ENCODE measurements around the gene PLG. TPM values are rescaled to one million over a fixed set of nuclear protein-coding genes. Genes with fewer than 3 reads are reported as not detected.

Gene PLG
- total RNA-seq, 1 experiment from 2014 or later = 0.57 TPM

DNA sequence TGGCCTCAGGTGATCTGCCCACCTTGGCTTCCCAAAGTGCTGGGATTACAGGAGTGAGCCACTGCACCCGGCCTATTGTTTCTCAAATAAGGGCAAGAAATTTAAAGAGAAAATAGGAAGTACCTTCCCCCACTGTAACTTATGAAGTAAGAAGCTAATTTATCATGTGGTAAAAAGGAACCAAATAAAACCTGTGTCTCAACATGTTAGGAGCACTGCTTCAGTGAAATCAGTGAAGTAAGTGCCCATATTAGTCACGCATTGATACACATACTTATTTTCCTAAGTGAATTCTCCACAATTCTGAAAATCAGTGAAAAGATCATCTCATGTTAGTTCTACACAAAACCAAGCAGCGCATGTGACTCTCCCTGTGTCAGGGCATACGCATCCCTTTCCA lies 23.8 kb upstream of the PLG start:
- intact Hi-C loops (cut with micrococcal nuclease; ENCODE audit: unreplicated experiment) = no loop called here
- H3K36me3 ChIP-seq (ENCODE audit: control insufficient read depth, insufficient read depth, low read length) = no peaks in the 10 kb centered on the region
- no peaks in the 10 kb centered on the region for H3K27me3 ChIP-seq (ENCODE audit: control insufficient read depth, insufficient read depth, low read length)
- CTCF ChIA-PET = interaction anchor here (0.7 kb wide), 1 partner anchor 117 kb away, joined by 6 read pairs; no protein-coding TSS in a partner anchor
- in situ Hi-C loops (cut with HindIII; ENCODE audit: low pct_unique_long_range_greater_than_20kb, low sequenced_read_pairs) = no loop called here
- no TSS peak for BruUV-seq (replicated peaks)
- no peak overlapping the region for H3K27ac ChIP-seq (ENCODE audit: low read length)
- no peaks in the 10 kb centered on the region for H3K9me3 ChIP-seq (ENCODE audit: control insufficient read depth, insufficient read depth, low read depth, low read length)
- POLR2A ChIA-PET = no interaction called here
- DNase-seq (ENCODE audit: low read depth, low spot score) = no peak
- ATAC-seq = no peak
- no peaks in the 10 kb centered on the region for H3K4me1 ChIP-seq (ENCODE audit: control insufficient read depth, insufficient read depth, low read length)
- no peak overlapping the region for H3K4me3 ChIP-seq (ENCODE audit: low read depth in 2 of 2, low read length in 2 of 2)
- TF ChIP-seq TCF7L2 (IDR thresholded peaks at IDR 0.05; ENCODE audit: low read depth, low read length) = no peak
- TF ChIP-seq, protein P1, sequence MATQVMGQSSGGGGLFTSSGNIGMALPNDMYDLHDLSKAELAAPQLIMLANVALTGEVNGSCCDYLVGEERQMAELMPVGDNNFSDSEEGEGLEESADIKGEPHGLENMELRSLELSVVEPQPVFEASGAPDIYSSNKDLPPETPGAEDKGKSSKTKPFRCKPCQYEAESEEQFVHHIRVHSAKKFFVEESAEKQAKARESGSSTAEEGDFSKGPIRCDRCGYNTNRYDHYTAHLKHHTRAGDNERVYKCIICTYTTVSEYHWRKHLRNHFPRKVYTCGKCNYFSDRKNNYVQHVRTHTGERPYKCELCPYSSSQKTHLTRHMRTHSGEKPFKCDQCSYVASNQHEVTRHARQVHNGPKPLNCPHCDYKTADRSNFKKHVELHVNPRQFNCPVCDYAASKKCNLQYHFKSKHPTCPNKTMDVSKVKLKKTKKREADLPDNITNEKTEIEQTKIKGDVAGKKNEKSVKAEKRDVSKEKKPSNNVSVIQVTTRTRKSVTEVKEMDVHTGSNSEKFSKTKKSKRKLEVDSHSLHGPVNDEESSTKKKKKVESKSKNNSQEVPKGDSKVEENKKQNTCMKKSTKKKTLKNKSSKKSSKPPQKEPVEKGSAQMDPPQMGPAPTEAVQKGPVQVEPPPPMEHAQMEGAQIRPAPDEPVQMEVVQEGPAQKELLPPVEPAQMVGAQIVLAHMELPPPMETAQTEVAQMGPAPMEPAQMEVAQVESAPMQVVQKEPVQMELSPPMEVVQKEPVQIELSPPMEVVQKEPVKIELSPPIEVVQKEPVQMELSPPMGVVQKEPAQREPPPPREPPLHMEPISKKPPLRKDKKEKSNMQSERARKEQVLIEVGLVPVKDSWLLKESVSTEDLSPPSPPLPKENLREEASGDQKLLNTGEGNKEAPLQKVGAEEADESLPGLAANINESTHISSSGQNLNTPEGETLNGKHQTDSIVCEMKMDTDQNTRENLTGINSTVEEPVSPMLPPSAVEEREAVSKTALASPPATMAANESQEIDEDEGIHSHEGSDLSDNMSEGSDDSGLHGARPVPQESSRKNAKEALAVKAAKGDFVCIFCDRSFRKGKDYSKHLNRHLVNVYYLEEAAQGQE (IDR thresholded peaks at IDR 0.05; ENCODE audit: insufficient read depth in 1 of 2, low read depth in 2 of 2, low read length in 1 of 2) = no peak
- TF ChIP-seq POLR2AphosphoS5 (IDR thresholded peaks at IDR 0.05; ENCODE audit: low read depth, low read length) = no peak
- TF ChIP-seq, protein P2, sequence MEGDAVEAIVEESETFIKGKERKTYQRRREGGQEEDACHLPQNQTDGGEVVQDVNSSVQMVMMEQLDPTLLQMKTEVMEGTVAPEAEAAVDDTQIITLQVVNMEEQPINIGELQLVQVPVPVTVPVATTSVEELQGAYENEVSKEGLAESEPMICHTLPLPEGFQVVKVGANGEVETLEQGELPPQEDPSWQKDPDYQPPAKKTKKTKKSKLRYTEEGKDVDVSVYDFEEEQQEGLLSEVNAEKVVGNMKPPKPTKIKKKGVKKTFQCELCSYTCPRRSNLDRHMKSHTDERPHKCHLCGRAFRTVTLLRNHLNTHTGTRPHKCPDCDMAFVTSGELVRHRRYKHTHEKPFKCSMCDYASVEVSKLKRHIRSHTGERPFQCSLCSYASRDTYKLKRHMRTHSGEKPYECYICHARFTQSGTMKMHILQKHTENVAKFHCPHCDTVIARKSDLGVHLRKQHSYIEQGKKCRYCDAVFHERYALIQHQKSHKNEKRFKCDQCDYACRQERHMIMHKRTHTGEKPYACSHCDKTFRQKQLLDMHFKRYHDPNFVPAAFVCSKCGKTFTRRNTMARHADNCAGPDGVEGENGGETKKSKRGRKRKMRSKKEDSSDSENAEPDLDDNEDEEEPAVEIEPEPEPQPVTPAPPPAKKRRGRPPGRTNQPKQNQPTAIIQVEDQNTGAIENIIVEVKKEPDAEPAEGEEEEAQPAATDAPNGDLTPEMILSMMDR (IDR thresholded peaks at IDR 0.05) = no peak
- no peak for TF ChIP-seq SIN3A (IDR thresholded peaks at IDR 0.05; ENCODE audit: borderline replicate concordance, insufficient read depth, low read depth, low read length)

DNA sequence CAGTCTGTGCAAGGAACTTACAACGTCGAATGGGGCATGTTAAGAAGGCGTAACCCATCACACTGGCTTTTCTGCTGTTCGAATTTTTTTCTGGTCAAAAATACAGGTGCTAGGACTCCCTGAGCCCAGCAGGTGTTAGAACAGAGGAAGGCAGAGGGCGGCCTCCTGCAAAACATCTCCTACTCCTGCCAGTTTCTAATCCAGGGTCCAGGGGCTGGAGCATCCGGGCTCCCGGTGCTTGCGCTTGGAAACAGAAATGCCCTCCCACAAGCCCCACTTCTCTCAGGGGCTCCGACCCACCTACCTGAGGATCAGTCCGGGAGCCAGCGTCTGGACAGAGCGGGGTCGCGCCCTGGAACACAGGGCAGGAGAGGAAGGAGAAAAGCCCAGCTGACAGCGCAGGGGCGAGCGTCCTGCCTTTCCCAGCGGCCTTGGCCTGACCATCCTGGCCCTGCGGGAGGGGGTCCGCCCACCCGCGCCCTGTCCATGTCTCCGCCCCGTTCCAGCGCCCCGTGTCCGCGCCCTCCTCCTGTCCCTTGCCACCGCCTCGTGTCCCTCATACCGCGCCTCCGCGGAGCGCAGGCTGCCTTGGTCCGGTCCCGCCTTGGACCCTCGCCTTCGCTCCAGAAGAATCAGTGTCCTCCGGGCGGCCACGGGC lies 23.2 kb upstream of the PLG start:
- Histone ChIP-seq H3K27ac (ENCODE audit: low read length) (no peak overlapping the region), H3K36me3 (ENCODE audit: control insufficient read depth, insufficient read depth, low read length) (no peaks in the 10 kb centered on the region), H3K4me1 (ENCODE audit: control insufficient read depth, insufficient read depth, low read length) (no peaks in the 10 kb centered on the region), H3K9me3 (ENCODE audit: control insufficient read depth, insufficient read depth, low read depth, low read length) (no peaks in the 10 kb centered on the region), H3K4me3 (ENCODE audit: low read depth in 2 of 2, low read length in 2 of 2) (no peak overlapping the region), H3K27me3 (ENCODE audit: control insufficient read depth, insufficient read depth, low read length) (no peaks in the 10 kb centered on the region)
- intact Hi-C loops (cut with micrococcal nuclease; ENCODE audit: unreplicated experiment) (no loop called here), in situ Hi-C loops (cut with HindIII; ENCODE audit: low pct_unique_long_range_greater_than_20kb, low sequenced_read_pairs) (no loop called here)
- ChIA-PET POLR2A (no interaction called here), CTCF (no interaction called here)
- DNase-seq (ENCODE audit: low read depth, low spot score) (no peak), ATAC-seq (no peak)
- no TSS peak for BruUV-seq (replicated peaks)
- TF ChIP-seq POLR2AphosphoS5 (IDR thresholded peaks at IDR 0.05; ENCODE audit: low read depth, low read length) = no peak
- TF ChIP-seq, protein P2 (IDR thresholded peaks at IDR 0.05) = no peak
- TF ChIP-seq SIN3A (IDR thresholded peaks at IDR 0.05; ENCODE audit: borderline replicate concordance, insufficient read depth, low read depth, low read length) = no peak
- no peak for TF ChIP-seq TCF7L2 (IDR thresholded peaks at IDR 0.05; ENCODE audit: low read depth, low read length)
- TF ChIP-seq, protein P1 (IDR thresholded peaks at IDR 0.05; ENCODE audit: insufficient read depth in 1 of 2, low read depth in 2 of 2, low read length in 1 of 2) = no peak

Measured in Panc1 (cell line).